ENCODE data around the gene G3BP2.
"Not testable (repeated sequence)": the region's sequence is repeated elsewhere in the genome, so short reads cannot be mapped to it uniquely, and the experiment has no call there.

Gene G3BP2

DNA sequence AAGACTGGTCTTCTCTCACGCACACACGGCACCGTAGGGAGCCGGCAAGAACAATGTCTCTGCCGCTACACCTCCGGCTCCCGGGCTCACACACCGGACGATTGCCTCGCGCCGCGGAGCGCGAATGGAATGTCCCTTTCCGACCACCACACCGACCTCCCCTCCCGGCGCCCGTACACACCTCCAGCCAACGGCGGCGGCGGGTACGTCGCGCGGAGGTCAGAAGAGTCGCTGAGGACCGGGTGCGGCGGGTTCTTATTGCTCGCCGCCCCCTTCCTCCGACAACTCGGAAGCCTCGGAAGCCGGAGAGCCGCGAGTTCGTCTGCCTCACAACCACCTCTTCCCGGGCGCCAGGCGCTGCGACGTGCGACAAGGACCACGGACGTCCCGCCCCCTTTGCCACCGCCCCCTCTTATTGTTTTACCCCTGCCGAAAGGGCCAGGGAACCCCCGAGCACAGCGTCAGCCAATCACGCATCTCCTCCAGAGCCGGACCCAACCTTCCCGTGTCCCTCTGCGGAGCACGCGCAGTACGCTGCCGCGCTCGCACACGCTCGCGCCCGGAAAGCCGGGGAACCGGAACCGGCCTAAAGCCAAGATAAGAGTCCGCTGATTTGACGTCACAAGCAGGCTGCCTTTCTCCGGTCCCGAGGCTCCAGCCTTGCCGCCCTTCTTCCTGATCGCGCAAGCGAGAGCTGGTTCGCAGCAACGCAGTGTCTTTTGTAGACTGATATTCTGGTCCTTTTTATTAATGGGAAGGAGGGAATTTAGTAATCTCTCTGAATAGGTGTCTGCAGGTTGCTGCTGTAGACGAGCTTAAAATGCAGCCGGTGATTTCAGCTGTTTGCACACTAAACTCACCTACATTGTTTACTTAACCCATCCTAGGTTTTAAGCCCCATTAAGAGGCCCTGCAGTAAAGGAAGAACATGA is at the start of gene G3BP2:
Gene G3BP2, minus strand, starts transcription at position 385 of the 932 bp plus-strand sequence. CDS start 11,386 bp downstream, outside the sequence.
- in situ Hi-C loops (cut with MboI; ENCODE audit: low sequenced_read_pairs), result no loop called here

DNA sequence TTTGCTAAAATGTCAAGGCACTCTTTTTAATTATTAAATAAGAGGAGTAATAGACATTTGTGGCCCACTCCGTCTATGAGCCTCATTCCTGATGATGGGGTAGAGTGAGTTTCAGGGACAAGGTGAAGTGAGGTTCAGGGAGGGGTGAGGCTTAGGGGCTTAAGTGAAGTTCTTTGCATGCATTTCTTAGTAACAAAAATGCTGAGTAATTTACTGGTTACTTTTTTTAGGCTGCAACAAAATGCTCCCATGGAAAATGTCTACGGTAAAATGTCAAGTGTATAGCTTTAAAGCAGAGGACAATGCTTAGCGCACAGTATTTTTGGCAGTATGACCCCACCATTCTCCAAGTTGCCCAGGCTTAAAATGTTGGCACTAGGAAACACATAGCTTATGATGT is 49.2 kb upstream of the G3BP2 start:
- in situ Hi-C loops (cut with MboI; ENCODE audit: low sequenced_read_pairs), result no loop called here

DNA sequence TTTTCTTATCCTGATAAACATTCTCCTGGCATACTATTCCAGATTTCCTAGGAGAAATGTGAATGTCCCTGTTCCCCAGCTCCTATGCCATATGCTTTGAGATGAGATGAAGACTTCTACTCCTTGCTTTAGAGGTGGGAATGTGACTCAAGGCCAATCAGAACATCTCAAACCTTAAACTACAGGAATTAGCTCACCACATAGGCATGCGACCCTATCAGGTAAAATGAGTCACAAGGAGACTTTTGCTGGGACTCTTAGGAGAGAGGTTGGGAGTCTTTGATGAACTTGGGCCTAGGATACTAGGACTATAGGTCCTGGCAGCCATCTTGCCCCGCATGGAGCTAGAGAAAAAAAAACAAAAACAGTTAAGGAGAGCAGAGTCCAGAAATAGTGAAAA is 45.3 kb upstream of the G3BP2 start:
- in situ Hi-C loops (cut with MboI; ENCODE audit: low sequenced_read_pairs), result no loop called here

DNA sequence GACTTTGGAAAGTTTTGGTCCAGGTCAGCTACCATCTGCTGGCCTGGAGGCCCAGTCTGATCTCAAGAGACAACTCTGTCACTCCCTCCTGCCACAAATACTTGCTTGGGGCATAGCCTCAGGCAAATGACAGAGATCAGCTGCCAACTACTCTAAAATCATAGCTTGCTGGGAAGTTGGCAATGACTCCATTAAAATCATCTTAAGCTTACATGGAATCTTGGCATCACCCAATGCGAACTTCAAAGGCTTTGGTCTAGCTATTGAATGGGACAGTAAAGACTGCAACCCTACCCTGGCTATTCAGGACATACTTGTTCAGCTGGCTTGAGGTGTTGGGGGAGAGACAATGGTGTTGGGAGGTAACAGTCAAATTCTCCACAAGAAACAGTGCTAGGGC is 44.2 kb upstream of the G3BP2 start:
- in situ Hi-C loops (cut with MboI; ENCODE audit: low sequenced_read_pairs), result no loop called here

DNA sequence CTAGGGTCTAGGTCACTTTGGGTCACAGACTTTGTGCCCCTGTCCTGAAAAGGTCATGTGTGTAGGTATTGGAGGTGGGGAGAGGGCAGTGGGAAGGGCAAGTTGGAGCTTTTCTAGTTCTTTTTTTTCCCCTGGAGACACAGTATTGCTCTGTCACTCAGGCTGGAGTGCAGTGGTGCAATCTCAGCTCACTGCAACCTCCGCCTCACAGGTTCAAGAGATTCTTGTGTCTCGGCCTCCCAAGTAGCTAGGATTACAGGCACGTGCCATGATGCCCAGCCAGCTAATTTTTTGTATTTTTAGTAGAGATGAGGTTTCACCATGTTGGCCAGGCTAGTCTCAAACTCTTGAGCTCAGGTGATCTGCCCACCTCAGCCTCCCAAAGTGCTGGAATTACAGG is 42.8 kb upstream of the G3BP2 start:
- in situ Hi-C loops (cut with MboI; ENCODE audit: low sequenced_read_pairs), result not testable (repeated sequence)

DNA sequence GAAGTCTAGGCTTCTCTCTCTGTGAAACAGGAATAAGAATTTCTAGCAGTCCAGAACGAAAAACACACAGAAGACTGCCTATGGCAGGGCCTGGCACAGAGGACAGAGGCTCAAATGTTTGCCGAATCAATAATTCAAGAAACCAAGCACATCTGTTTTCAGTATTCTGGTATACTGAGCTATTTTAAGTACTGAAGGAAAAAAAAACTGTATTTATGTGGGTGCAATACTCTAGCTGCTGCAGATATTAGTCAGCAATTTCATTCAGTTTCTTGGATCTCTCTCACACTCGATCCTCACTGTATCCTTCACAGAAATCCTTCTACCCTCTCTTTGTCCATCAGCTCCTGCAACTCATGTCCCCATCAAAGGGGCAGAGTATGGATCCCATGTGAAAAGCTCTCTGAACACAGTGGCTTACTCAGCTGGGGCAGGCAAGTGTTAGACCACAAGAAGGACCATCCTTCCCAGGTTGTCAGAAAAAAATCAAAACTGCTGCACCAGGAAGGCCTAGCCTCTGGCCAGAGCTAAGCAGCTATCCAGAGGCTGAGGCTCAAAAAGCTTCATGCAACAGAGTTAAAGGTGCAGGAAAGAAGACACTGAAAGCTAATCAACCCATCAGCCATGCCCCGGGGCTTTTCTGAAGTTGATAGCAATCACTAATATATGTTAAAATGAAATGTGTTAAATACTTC is 42.0 kb upstream of the G3BP2 start:
- in situ Hi-C loops (cut with MboI; ENCODE audit: low sequenced_read_pairs), result no loop called here

DNA sequence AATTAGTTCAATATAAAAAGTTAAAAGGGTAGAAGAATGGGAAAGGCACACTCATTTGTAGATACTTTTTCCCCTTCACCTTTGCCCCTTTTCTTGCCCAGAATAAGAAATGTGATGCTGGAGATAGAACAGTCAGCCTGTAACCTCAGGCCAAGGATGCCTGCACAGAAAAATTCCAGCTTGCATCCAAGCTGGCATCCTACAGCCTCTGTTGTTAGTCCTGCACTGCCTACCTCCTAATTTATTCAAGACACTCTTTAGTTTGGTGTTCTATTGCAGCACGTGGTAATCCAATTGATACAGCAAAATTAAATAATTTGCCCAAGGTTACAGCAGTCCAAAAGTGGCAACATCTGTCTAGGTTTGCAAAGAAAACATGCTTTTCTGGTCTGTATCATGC is 41.5 kb upstream of the G3BP2 start:
- in situ Hi-C loops (cut with MboI; ENCODE audit: low sequenced_read_pairs), result no loop called here

DNA sequence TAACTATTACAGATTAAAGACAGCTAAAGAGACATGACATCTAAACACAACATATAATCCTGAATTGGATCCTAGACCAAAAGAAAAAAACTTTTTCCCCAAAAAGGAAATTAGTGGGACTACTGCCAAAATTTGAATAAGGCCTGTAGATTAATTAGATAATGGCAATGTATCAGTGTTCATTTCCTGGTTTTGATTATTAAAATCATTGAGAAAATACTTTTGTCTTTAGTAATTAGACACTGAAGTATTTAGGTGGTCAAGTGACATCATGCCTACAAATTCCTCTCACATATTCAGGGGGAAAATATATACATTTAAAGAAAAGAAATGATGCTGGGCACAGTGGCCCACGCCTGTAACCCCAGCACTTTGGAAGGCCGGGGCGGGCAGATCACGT is 40.8 kb upstream of the G3BP2 start:
- in situ Hi-C loops (cut with MboI; ENCODE audit: low sequenced_read_pairs), result no loop called here

DNA sequence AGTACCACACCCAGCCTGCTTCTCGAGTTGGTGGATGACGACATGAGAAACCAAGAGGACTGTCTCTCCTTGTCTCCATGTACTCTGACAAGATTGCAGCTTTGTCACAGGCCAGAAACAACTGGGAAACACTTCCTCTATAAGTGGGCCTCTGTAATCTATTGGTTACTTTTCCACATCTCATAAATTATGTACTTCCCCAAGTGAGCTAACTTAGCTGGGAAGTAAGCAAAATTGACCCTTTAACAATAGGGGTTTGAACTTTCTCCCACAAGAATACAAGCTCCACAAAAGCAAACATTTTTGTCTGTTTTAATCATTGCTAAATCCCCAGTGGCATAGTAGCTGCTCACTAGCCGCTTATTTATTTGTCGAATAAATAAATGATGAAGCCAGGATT is 37.0 kb upstream of the G3BP2 start:
- in situ Hi-C loops (cut with MboI; ENCODE audit: low sequenced_read_pairs), result no loop called here

DNA sequence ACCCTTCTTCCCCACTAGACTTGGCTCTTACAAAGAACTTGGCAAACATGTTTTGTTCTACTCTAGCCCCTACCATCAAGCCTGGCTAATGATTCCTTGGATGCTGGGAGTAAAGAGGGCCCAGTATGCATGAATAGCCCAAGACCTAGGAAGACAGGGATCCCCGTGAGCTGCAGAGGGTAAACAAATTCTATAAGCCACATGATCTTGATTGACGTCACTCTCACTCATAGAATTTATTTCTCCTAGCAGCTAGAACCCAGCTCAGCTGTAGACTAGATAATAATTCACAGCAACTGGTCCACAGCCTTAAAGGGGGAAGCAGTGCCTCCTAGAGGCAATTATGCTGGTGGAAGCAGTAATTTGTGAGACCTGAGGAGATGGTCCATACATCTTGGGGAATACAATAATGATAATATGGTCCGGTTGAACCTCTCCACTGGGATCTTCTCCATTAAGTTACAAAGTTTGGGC is 35.0 kb upstream of the G3BP2 start:
- in situ Hi-C loops (cut with MboI; ENCODE audit: low sequenced_read_pairs), result no loop called here

DNA sequence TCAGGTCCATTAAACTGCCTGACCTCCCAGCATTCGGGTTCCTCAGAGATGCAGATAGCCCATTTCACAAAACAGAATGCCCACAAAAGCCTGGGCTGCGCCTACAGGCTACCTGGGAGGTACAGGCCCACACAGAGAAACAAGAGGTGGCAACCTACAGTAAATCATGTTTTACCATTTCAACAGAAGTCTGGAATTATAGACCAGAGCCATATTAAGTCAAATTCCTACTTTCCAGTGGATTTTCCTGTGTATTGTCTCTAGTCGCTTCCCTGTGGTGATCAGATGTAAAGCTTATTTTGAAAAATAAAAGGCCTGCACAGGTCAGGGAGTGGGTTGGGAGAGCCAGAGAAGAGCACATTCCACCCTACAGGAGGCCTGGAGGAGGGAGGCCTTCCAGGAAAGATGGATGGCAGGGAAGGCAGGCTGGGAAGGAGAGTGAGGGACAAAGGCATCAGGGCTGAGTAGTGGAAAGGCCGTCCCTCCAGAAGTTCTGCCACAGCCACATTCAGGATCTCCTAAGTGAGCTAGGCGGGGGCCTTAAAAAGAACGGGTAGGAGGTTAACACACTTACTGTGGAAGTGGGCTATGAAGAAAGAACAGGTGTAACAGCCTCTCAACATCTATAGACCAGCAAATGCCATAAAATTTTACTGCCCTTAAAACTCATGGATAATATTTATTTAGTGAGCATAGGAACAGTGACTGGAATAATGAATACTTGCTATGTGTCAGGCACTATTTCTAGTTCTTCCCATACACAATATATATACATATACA is 32.2 kb upstream of the G3BP2 start:
- in situ Hi-C loops (cut with MboI; ENCODE audit: low sequenced_read_pairs), result no loop called here

DNA sequence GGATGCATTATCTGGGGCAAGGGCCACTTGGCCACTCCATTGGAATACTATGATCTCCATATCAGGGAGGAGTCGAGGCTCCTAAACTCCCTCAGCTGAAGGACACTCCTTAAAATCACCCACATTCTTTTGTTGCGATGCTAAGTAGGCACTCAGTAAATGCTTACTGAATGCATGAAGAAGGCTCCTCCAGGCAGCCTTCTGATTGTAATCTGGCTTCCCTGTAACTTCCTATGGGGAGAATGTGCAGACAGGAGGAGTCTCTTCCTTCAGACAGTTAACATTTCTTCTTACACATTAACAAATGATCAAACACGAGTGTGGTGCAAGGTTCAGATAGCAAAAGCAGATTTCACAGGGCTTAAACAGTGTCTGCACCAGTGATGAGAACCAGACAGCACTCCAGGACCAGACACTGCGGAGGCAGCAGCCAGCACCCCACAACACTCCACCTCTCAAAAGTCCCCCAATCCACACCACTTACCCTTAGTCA is 29.8 kb upstream of the G3BP2 start:
- in situ Hi-C loops (cut with MboI; ENCODE audit: low sequenced_read_pairs), result no loop called here

DNA sequence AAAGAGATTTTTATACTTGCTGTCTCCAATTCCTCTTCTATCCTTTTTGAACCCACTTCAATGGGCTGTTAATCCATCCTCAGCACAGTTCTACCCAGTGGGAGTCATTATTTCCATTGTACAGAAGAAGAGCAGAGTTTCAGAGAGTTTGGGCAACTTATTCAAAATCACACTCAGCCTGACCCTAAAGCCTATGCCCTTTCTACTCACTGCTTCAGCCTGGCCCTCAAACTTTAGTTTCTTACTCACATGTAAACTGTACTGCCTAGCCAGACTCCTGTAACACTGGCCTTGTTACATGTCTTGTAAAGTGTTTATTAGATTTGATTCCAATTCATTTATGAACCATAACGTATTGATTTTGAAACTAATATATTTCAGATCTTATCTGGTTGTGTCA is 26.1 kb upstream of the G3BP2 start:
- in situ Hi-C loops (cut with MboI; ENCODE audit: low sequenced_read_pairs), result no loop called here

DNA sequence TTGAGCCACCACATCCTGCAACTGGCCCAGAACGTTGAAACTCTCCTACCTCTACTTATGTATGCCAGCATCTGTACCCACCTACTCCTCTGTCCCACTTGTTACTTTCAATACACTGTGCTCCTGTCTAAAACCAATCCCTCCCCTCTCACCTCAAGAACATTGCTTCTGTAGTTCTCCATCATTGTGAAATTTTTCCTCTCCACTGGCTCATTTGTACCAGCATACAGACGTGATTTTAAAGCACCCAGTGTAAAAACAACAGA is 25.7 kb upstream of the G3BP2 start:
- in situ Hi-C loops (cut with MboI; ENCODE audit: low sequenced_read_pairs), result no loop called here

DNA sequence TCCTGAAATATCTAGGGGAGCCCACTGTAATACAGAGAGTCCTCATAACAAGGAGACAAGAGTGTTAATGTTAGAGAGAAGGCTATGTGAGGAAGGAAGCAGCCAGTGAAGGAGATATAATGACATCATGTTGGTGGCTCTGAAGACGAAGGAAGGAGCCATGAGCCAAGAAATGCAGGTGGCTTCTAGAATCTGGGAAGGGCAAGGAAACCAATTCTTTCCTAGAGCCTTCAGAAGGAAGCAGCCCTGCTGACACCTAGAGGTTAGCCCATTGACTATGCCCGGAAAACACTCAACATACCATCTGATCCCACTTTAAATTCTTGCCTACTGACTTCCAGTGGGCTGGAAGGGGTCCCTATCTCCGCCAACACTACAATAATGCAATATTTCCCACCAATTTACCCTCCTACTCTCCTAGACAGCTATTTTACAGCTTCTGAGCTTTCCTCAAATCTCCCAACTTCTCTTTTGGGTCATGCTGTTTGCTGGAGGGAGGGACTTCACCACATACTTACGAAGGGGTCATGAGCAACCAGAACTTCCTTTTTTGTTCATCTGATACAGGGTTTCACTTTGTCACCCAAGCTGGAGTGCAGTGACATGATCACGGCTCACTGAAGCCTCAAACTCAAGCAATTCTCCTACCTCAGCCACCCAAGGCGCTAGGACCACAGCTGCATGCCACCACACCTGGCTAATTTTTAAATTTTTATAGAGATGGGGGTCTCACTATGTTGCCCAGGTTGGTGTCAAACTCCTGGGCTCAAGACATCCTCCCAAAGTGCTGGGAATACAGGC is 25.2 kb upstream of the G3BP2 start:
- in situ Hi-C loops (cut with MboI; ENCODE audit: low sequenced_read_pairs), result no loop called here

DNA sequence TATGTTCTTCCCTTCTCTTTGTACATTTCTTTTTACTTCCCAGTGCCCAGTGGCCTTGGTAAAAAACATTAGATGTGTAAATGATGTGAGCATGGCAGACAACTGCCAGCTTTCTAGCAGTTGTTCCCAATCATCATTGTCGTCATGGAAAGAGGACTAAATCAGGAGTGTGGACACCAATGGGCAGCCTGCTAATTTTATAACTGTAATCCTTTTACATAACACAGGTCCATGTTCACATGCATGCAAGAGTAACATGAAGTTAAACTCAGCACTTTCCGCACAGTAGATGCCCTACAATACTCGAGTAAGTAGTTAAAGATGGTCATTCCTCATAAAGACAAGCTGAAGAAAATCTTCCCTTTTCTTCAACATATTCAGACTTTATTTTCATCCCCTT is 23.4 kb upstream of the G3BP2 start:
- in situ Hi-C loops (cut with MboI; ENCODE audit: low sequenced_read_pairs), result no loop called here

DNA sequence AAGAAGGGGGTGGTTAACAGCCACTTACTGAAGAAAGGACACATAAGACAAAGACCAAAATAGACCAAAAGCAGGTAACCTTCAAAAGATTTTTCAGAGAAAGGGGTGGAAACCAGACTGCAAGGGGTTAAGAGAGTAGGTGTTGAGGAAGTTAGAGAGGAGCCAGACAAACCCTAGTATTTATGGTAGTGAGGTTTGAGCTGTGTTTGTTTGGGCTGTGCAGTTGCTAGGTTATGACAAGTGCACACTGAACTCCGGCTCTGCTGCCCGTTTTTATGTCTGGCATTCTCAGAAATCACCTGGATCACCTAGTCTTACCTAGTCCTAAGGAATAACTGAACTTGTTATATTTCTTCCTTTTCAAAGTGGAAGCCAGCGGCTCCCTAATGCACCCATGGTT is 22.9 kb upstream of the G3BP2 start:
- in situ Hi-C loops (cut with MboI; ENCODE audit: low sequenced_read_pairs), result no loop called here

DNA sequence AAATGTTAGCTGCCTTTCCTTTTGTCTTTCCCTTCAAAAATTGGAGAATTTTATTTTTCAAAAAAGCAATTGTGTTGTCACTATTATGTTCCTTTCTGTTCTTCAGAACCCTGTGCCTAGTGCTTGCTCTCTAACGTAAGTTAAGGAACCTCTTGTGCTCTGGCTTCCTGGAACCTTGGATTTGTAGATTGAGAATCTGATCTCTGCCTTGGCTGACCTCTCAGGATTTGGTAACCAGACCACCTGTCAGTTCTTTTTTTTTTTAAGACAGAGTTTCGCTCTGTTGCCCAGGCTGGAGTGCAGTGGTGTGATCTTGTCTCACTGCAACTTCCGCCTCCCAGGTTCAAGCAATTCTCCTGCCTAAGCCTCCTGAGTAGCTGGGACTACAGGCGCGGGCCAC is 18.9 kb upstream of the G3BP2 start:
- in situ Hi-C loops (cut with MboI; ENCODE audit: low sequenced_read_pairs), result not testable (repeated sequence)

DNA sequence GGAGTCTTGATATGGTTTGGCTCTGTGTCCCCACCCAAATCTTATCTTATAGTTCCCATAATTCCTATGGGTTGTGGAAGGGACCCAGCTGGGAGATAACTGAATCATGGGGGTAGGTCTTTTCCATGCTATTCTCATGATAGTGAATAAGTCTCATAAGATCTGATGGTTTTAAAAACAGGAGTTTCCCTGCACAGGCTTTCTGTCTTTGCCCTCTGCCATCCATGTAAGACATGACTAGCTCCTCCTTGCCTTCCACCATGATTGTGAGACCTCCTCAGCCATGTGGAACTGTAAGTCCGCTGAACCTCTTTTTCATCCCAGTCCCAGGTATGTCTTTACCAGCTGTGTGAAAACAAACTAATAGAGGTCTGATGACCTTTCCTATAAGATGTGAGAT is 13.9 kb upstream of the G3BP2 start:
- in situ Hi-C loops (cut with MboI; ENCODE audit: low sequenced_read_pairs), result not testable (repeated sequence)

DNA sequence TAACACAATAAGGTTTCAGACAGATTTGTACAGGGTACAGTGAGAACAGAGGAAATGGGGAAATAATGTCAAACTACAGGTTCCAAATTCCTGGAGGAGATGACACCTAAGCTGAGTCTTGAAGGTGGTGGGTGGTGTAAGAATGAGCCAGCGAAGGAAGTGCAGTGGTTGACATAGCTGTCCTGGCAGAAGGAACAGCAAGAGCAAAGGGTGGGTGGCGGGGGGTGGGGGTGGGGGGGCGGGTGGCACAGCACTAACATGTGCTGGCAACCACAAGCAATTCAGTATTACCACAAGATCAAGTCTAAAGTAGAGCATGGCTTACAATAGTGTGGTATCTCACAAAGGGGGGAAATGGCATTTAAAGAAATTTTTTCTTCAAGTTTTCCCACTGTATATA is 13.1 kb upstream of the G3BP2 start:
- in situ Hi-C loops (cut with MboI; ENCODE audit: low sequenced_read_pairs), result no loop called here
